ENCODE data around the gene FZD7.

The FZD7 gene

DNA sequence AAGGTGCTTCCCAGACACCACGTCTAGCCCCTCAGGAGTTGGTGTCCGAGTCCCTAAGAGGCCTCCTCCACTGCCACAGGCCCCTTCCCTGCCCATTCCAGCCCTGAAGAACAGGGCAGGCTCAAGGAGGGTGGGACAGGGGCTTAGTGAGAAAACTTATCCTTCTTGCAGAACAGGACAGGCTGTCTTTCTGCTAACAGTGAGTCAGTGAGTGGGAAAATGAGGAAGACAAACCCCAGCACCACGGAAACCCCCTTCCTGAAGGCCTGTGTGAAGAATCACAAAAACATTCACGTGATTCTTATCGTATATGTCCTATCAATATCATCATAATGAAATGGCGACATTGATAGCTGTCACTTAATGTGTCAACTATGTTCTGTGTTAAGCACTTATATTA is 9.8 kb downstream of the FZD7 start:
- Histone ChIP-seq H3K27me3 (ENCODE audit: insufficient read depth, low read length, poor library complexity) (peaks cover 35% of the 10 kb centered on the region), H3K36me3 (ENCODE audit: insufficient read depth, low read length) (no peaks in the 10 kb centered on the region), H3K4me2 (ENCODE audit: insufficient read depth, low read length) (no peak overlapping the region), H2AFZ (ENCODE audit: low read depth, low read length) (no peak overlapping the region), H3K9ac (ENCODE audit: low read depth, low read length) (no peak overlapping the region), H3K4me1 (ENCODE audit: insufficient read depth, low read length) (no peaks in the 10 kb centered on the region), H4K20me1 (ENCODE audit: insufficient read depth, low read length) (no peaks in the 10 kb centered on the region), H3K27ac (ENCODE audit: low read length) (no peak overlapping the region), H3K79me2 (ENCODE audit: insufficient read depth, low read length) (no peaks in the 10 kb centered on the region), H3K4me3 (ENCODE audit: low read depth in 1 of 2, low read length in 2 of 2) (no peak overlapping the region), H3K9me3 (ENCODE audit: insufficient read depth, low read length, severe bottlenecking) (no peaks in the 10 kb centered on the region)
- ATAC-seq (ENCODE audit: insufficient read depth, low read depth) (no peak), DNase-seq (no peak)
- no peak for TF ChIP-seq EZH2 (IDR thresholded peaks at IDR 0.05; ENCODE audit: borderline replicate concordance, low read depth, low read length, severe bottlenecking)
- TF ChIP-seq, protein P1, sequence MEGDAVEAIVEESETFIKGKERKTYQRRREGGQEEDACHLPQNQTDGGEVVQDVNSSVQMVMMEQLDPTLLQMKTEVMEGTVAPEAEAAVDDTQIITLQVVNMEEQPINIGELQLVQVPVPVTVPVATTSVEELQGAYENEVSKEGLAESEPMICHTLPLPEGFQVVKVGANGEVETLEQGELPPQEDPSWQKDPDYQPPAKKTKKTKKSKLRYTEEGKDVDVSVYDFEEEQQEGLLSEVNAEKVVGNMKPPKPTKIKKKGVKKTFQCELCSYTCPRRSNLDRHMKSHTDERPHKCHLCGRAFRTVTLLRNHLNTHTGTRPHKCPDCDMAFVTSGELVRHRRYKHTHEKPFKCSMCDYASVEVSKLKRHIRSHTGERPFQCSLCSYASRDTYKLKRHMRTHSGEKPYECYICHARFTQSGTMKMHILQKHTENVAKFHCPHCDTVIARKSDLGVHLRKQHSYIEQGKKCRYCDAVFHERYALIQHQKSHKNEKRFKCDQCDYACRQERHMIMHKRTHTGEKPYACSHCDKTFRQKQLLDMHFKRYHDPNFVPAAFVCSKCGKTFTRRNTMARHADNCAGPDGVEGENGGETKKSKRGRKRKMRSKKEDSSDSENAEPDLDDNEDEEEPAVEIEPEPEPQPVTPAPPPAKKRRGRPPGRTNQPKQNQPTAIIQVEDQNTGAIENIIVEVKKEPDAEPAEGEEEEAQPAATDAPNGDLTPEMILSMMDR (IDR thresholded peaks at IDR 0.05; ENCODE audit: borderline replicate concordance, extremely low read depth, low read length, poor library complexity, severe bottlenecking) = no peak

DNA sequence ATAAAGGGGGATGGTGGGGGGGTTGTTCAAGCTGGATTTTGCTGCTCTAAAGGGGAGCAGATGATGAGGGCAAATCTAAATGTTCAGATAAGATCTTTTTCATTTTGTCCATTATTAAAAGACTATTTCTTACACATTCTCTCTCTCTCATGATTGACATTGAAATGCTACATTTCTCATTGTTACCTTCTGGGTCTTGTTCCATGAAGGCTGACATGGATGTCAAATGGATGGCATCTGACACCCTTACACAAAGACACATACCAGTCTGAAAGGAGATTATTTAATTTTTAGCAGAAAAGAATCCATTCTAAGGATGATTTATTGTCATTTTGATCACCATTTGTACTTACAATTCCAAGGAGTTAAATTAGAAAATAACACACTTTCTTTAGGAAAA is 11.1 kb downstream of the FZD7 start:
- DNase-seq = no peak
- H3K4me1 ChIP-seq (ENCODE audit: insufficient read depth, low read length) = no peaks in the 10 kb centered on the region
- H3K27me3 ChIP-seq (ENCODE audit: insufficient read depth, low read length, poor library complexity) = peaks cover 28% of the 10 kb centered on the region
- H3K79me2 ChIP-seq (ENCODE audit: insufficient read depth, low read length) = no peaks in the 10 kb centered on the region
- no peak overlapping the region for H3K27ac ChIP-seq (ENCODE audit: low read length)
- TF ChIP-seq EZH2 (IDR thresholded peaks at IDR 0.05; ENCODE audit: borderline replicate concordance, low read depth, low read length, severe bottlenecking) = no peak
- TF ChIP-seq, protein P1 (IDR thresholded peaks at IDR 0.05; ENCODE audit: borderline replicate concordance, extremely low read depth, low read length, poor library complexity, severe bottlenecking) = no peak
- no peak overlapping the region for H2AFZ ChIP-seq (ENCODE audit: low read depth, low read length)
- H3K36me3 ChIP-seq (ENCODE audit: insufficient read depth, low read length) = no peaks in the 10 kb centered on the region
- H3K9ac ChIP-seq (ENCODE audit: low read depth, low read length) = no peak overlapping the region
- no peaks in the 10 kb centered on the region for H3K9me3 ChIP-seq (ENCODE audit: insufficient read depth, low read length, severe bottlenecking)
- H4K20me1 ChIP-seq (ENCODE audit: insufficient read depth, low read length) = no peaks in the 10 kb centered on the region
- no peak for ATAC-seq (ENCODE audit: insufficient read depth, low read depth)
- H3K4me2 ChIP-seq (ENCODE audit: insufficient read depth, low read length) = no peak overlapping the region
- H3K4me3 ChIP-seq (ENCODE audit: low read depth in 1 of 2, low read length in 2 of 2) = no peak overlapping the region

DNA sequence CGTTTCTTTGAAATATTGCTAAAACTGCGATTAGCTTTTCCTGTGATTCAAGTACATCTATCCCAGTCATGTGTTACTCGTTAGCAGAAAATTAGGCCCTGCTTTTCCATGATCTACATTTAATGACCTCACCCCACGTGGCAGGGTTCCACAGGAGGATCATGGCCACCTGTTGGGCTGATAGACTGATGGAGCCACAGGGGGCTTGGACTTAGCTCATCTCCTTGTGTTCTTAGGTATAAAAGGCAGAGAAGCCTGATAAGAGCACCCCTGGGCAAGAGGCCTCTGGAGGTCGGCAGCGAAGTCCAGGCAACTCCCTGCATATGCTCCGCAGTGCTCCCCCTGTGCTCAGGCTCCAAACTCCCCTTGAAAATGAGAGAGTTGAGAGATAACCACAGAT is 12.9 kb downstream of the FZD7 start:
- ATAC-seq (ENCODE audit: insufficient read depth, low read depth) (no peak), DNase-seq (no peak)
- H3K9me3 ChIP-seq (ENCODE audit: insufficient read depth, low read length, severe bottlenecking) = no peaks in the 10 kb centered on the region
- no peaks in the 10 kb centered on the region for H3K36me3 ChIP-seq (ENCODE audit: insufficient read depth, low read length)
- no peak overlapping the region for H3K4me3 ChIP-seq (ENCODE audit: low read depth in 1 of 2, low read length in 2 of 2)
- H3K27me3 ChIP-seq (ENCODE audit: insufficient read depth, low read length, poor library complexity) = peaks cover 23% of the 10 kb centered on the region
- no peaks in the 10 kb centered on the region for H3K4me1 ChIP-seq (ENCODE audit: insufficient read depth, low read length)
- no peak overlapping the region for H2AFZ ChIP-seq (ENCODE audit: low read depth, low read length)
- H3K4me2 ChIP-seq (ENCODE audit: insufficient read depth, low read length) = no peak overlapping the region
- no peak for TF ChIP-seq EZH2 (IDR thresholded peaks at IDR 0.05; ENCODE audit: borderline replicate concordance, low read depth, low read length, severe bottlenecking)
- TF ChIP-seq, protein P1 (IDR thresholded peaks at IDR 0.05; ENCODE audit: borderline replicate concordance, extremely low read depth, low read length, poor library complexity, severe bottlenecking) = no peak
- no peaks in the 10 kb centered on the region for H3K79me2 ChIP-seq (ENCODE audit: insufficient read depth, low read length)
- H3K9ac ChIP-seq (ENCODE audit: low read depth, low read length) = no peak overlapping the region
- no peaks in the 10 kb centered on the region for H4K20me1 ChIP-seq (ENCODE audit: insufficient read depth, low read length)
- no peak overlapping the region for H3K27ac ChIP-seq (ENCODE audit: low read length)
